Keratinocyte (primary cell): ENCODE results near the gene CPHXL. TPM values are rescaled to one million over a fixed set of nuclear protein-coding genes. Genes with fewer than 3 reads are reported as not detected.

Source experiments
- DNase-seq: peaks from one replicate; pipeline ENCODE4 v3.0.0-alpha.2; 2011; ENCODE audit warnings: low read depth, missing footprints, low spot score
- FAIRE-seq: peaks from 2 replicates; lab custom pipeline; 2011; peaks lifted over from hg19 to GRCh38; lab: Jason Lieb, UNC
- H2AFZ ChIP-seq: 2 replicates; pipeline ENCODE4 v1.6.0; 2012; ENCODE audit warnings: low read length, control low read depth, inconsistent platforms; ENCODE audit not compliant: control insufficient read depth
- H3K27ac ChIP-seq: 2 replicates; pipeline ENCODE4 v1.5.1; 2011; ENCODE audit warnings: low read length; ENCODE audit not compliant: control insufficient read depth, insufficient read depth
- H3K27me3 ChIP-seq: 3 replicates; pipeline ENCODE4 v1.6.0; 2011; ENCODE audit warnings: low read length; ENCODE audit not compliant: control insufficient read depth, insufficient read depth; ENCODE audit errors: extremely low read depth
- H3K36me3 ChIP-seq, 2 experiments: 2 replicates in 1 of 2; 3 replicates in 1 of 2; pipeline ENCODE4 v1.5.1; 2011; ENCODE audit warnings: low read length in 2 of 2, mild to moderate bottlenecking in 1 of 2; ENCODE audit not compliant: control insufficient read depth in 2 of 2, insufficient read depth in 2 of 2; ENCODE audit errors: extremely low read depth in 1 of 2
- H3K4me1 ChIP-seq: 3 replicates; pipeline ENCODE4 v1.5.1; 2011; ENCODE audit warnings: low read length; ENCODE audit not compliant: control insufficient read depth, insufficient read depth; ENCODE audit errors: extremely low read depth
- H3K4me2 ChIP-seq: 3 replicates; pipeline ENCODE4 v1.6.0; 2011; ENCODE audit warnings: low read depth, low read length; ENCODE audit not compliant: control insufficient read depth, insufficient read depth; ENCODE audit errors: extremely low read depth
- H3K4me3 ChIP-seq, 3 experiments: fragments of 200-600 bp in 1 of 3; sonication (generic) in 1 of 3; 2 replicates in 2 of 3; 3 replicates in 1 of 3; pipeline ENCODE4 v1.5.1; 2011 to 2016; ENCODE audit warnings: low read length in 3 of 3, mild to moderate bottlenecking in 3 of 3, control low read depth in 2 of 3, inconsistent platforms in 1 of 3, low read depth in 1 of 3, mixed read lengths in 1 of 3, mixed run types in 1 of 3, moderate library complexity in 1 of 3; ENCODE audit not compliant: control insufficient read depth in 2 of 3, insufficient read depth in 2 of 3; ENCODE audit errors: extremely low read depth in 1 of 3
- H3K79me2 ChIP-seq: 2 replicates; pipeline ENCODE4 v1.6.0; 2012; ENCODE audit warnings: low read length; ENCODE audit not compliant: control insufficient read depth, insufficient read depth
- H3K9ac ChIP-seq: 3 replicates; pipeline ENCODE4 v1.6.0; 2011; ENCODE audit warnings: low read length; ENCODE audit not compliant: control insufficient read depth, insufficient read depth; ENCODE audit errors: extremely low read depth
- H3K9me1 ChIP-seq: 3 replicates; pipeline ENCODE4 v1.6.0; 2011; ENCODE audit warnings: low read length; ENCODE audit not compliant: control insufficient read depth, insufficient read depth; ENCODE audit errors: extremely low read depth
- H3K9me3 ChIP-seq: 2 replicates; pipeline ENCODE4 v1.5.1; 2012; ENCODE audit warnings: low read depth, low read length; ENCODE audit not compliant: control insufficient read depth
- H4K20me1 ChIP-seq: 3 replicates; pipeline ENCODE4 v1.6.0; 2011; ENCODE audit warnings: low read length; ENCODE audit not compliant: control insufficient read depth, insufficient read depth; ENCODE audit errors: extremely low read depth
- EZH2 ChIP-seq: IDR thresholded peaks from one replicate; pipeline ENCODE4 v1.6.1; 2012; ENCODE audit warnings: inconsistent platforms, mild to moderate bottlenecking, low read length, moderate library complexity
- dilution Hi-C: fragments of 300-500 bp; cut with MboI; formaldehyde crosslinking; loops from one replicate; pipeline ENCODE4 v1.7.0; 2020; ENCODE audit warnings: low sequenced_read_pairs; ENCODE audit not compliant: extremely low pct_ligation_motif_present
- polyA plus RNA-seq, 5 experiments: library from polyadenylated mRNA; depleted of rRNA in 3 of 5; stranded (reverse) in 3 of 5; stranded (forward) in 1 of 5; unstranded in 1 of 5; fragments of >200 nt; gene quantifications; 1 replicate in 1 of 5; 2 replicates in 3 of 5; 3 replicates in 1 of 5; pipeline versions ENCODE4 v1.2.1 to v1.2.3, GENCODE V29; 2011 to 2012; ENCODE audit warnings: missing spikeins in 2 of 5, low read depth in 1 of 5, low replicate concordance in 1 of 5
- TF ChIP-seq, protein P1 (sequence below), 3 experiments: IDR thresholded peaks in 1 of 3; conservative IDR thresholded peaks in 1 of 3; optimal IDR thresholded peaks in 1 of 3; 2 replicates in 2 of 3; 3 replicates in 1 of 3; pipeline versions ENCODE3 to v1.5.1; 2011; ENCODE audit warnings: low read length in 3 of 3, mild to moderate bottlenecking in 3 of 3, moderate library complexity in 2 of 3, control low read depth in 1 of 3, inconsistent platforms in 1 of 3; ENCODE audit not compliant: insufficient read depth in 2 of 3; ENCODE audit errors: extremely low read depth in 1 of 3

Gene CPHXL
- polyA plus RNA-seq, 1 donor (not counting 4 experiments of a cell fraction or from before 2014, with no cell fraction given), result not detected

DNA sequence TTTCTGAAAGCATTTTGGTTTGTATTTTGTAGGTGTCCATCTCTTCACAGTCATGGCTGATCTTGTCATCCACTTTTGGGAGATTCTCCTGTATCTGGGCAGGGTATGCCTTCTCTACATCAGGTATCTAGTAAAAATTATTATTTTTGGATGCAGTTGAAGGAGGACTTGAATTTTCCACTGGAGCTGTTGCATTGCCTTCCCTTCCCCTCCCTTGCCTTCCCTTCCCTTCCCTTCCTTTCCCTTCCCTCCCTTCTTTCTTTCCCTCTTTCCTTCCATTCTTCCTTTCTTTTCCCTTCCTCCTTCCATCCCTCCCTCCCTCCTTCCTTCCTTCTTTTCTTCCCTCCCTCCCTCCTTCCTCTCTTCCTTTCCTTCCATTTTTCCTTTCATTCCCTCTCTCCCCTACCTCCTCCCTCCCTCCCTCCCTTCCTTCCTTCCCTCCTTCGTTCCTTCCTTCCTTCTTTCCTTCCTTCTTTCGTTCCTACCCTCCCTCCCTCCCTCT is 33.8 kb upstream of the CPHXL start:
- TF ChIP-seq, protein P1, sequence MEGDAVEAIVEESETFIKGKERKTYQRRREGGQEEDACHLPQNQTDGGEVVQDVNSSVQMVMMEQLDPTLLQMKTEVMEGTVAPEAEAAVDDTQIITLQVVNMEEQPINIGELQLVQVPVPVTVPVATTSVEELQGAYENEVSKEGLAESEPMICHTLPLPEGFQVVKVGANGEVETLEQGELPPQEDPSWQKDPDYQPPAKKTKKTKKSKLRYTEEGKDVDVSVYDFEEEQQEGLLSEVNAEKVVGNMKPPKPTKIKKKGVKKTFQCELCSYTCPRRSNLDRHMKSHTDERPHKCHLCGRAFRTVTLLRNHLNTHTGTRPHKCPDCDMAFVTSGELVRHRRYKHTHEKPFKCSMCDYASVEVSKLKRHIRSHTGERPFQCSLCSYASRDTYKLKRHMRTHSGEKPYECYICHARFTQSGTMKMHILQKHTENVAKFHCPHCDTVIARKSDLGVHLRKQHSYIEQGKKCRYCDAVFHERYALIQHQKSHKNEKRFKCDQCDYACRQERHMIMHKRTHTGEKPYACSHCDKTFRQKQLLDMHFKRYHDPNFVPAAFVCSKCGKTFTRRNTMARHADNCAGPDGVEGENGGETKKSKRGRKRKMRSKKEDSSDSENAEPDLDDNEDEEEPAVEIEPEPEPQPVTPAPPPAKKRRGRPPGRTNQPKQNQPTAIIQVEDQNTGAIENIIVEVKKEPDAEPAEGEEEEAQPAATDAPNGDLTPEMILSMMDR (optimal IDR thresholded peaks at IDR 0.05 in 1 of 3, IDR thresholded peaks at IDR 0.05 in 1 of 3, conservative IDR thresholded peaks at IDR 0.05 in 1 of 3; ENCODE audit: extremely low read depth in 1 of 3, insufficient read depth in 2 of 3, low read length in 3 of 3), result no peak
- no peak for TF ChIP-seq EZH2
- Histone ChIP-seq H3K36me3 (no peaks in the 10 kb centered on the region), H3K4me3 (no peak overlapping the region), H3K9ac (no peak overlapping the region), H4K20me1 (no peaks in the 10 kb centered on the region), H3K79me2 (no peaks in the 10 kb centered on the region), H3K27me3 (no peaks in the 10 kb centered on the region), H3K27ac (no peak overlapping the region), H3K9me3 (no peaks in the 10 kb centered on the region), H2AFZ (no peak overlapping the region), H3K4me2 (no peak overlapping the region), H3K9me1 (no peaks in the 10 kb centered on the region), H3K4me1 (no peaks in the 10 kb centered on the region)
- dilution Hi-C loops, result no loop called here
- DNase-seq (no peak), FAIRE-seq (no peak)

DNA sequence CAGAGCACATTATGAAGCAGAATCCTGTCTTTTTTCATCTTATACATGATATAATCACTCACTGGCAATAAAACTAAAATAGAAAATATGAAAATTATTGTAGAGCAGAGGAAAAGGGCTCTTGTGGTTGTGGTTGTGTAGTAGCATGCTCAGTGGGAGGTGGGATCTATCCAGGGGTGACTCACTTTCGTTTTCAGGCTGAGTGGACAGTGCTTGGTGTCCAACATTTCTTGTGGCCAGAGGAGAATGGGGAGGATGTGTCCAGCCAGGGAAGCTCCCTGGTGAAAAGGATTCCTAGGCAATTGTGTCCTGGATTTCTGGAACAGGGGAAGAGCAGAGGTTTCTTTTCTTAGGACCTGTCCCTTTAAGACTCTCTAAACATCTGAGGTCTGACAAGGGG is 31.9 kb upstream of the CPHXL start:
- H2AFZ ChIP-seq, result no peak overlapping the region
- DNase-seq (no peak), FAIRE-seq (no peak)
- H3K27ac ChIP-seq, result no peak overlapping the region
- no peaks in the 10 kb centered on the region for H3K4me1 ChIP-seq
- dilution Hi-C loops, result no loop called here
- no peak overlapping the region for H3K4me2 ChIP-seq
- H3K27me3 ChIP-seq, result no peaks in the 10 kb centered on the region
- no peaks in the 10 kb centered on the region for H4K20me1 ChIP-seq
- H3K36me3 ChIP-seq, result no peaks in the 10 kb centered on the region
- no peaks in the 10 kb centered on the region for H3K9me1 ChIP-seq
- TF ChIP-seq, protein P1 (optimal IDR thresholded peaks at IDR 0.05 in 1 of 3, IDR thresholded peaks at IDR 0.05 in 1 of 3, conservative IDR thresholded peaks at IDR 0.05 in 1 of 3; ENCODE audit: extremely low read depth in 1 of 3, insufficient read depth in 2 of 3, low read length in 3 of 3), result no peak
- no peak for TF ChIP-seq EZH2
- H3K79me2 ChIP-seq, result no peaks in the 10 kb centered on the region
- H3K9ac ChIP-seq, result no peak overlapping the region
- no peaks in the 10 kb centered on the region for H3K9me3 ChIP-seq
- no peak overlapping the region for H3K4me3 ChIP-seq
